PC-3 (cell line): ENCODE results near the gene AGAP1. TPM values are rescaled to one million over a fixed set of nuclear protein-coding genes. Genes with fewer than 3 reads are reported as not detected.

Source experiments
- ATAC-seq: fragments of 200-7000 bp; cut with Tn5 transposase; 2 replicates; pipeline ENCODE4 v1.9.1; 2020; ENCODE audit warnings: mild to moderate bottlenecking, moderate library complexity
- BruUV-seq: library from RNA; stranded (reverse); fragments of 400-500 nt; replicated peaks from 2 replicates; lab custom pipeline; 2021; lab: Mats Ljungman, UMichigan
- CTCF ChIA-PET: fragments of 300-600 bp; sonication (Branson Sonifier 250); formaldehyde crosslinking; loops from one replicate; lab custom pipeline; 2022; ENCODE audit warnings: antibody characterized with exemption; lab: Charles Lee
- POLR2A ChIA-PET: fragments of 300-600 bp; sonication (Branson Sonifier 250); formaldehyde crosslinking; loops from one replicate; lab custom pipeline; 2022; ENCODE audit warnings: antibody characterized with exemption; ENCODE audit not compliant: unreplicated experiment; lab: Charles Lee
- DNase-seq: peaks from one replicate; pipeline ENCODE4 v3.0.0-alpha.2; 2015
- H2AFZ ChIP-seq: fragments of 300-600 bp; sonication (generic); 2 replicates; pipeline ENCODE4 v1.6.0; 2016; ENCODE audit warnings: antibody characterized with exemption, low read length
- H3F3A ChIP-seq: fragments of 300-600 bp; sonication (generic); one replicate; pipeline ENCODE4 v1.6.0; 2017; ENCODE audit warnings: antibody characterized with exemption, low read length, control low read depth, mild to moderate bottlenecking; ENCODE audit not compliant: unreplicated experiment
- H3K27ac ChIP-seq: fragments of 300-600 bp; sonication (generic); 2 replicates; pipeline ENCODE4 v1.5.1; 2016; ENCODE audit warnings: mild to moderate bottlenecking, low read length
- H3K27me3 ChIP-seq: fragments of 300-600 bp; sonication (generic); 2 replicates; pipeline ENCODE4 v1.6.1; 2016; ENCODE audit warnings: low read length, mixed read lengths
- H3K36me3 ChIP-seq: fragments of 300-600 bp; sonication (generic); 2 replicates; pipeline ENCODE4 v1.6.1; 2016; ENCODE audit warnings: low read depth, mixed run types, low read length, mixed read lengths
- H3K4me1 ChIP-seq: fragments of 300-600 bp; sonication (generic); 2 replicates; pipeline ENCODE4 v1.5.1; 2016; ENCODE audit warnings: low read length; ENCODE audit not compliant: insufficient read depth
- H3K4me2 ChIP-seq: fragments of 300-600 bp; sonication (generic); 2 replicates; pipeline ENCODE4 v1.6.0; 2016; ENCODE audit warnings: low read length
- H3K4me3 ChIP-seq: fragments of 300-600 bp; sonication (generic); 2 replicates; pipeline ENCODE4 v1.5.1; 2016; ENCODE audit warnings: mild to moderate bottlenecking, low read length, mixed read lengths
- H3K79me2 ChIP-seq: fragments of 300-600 bp; sonication (generic); 2 replicates; pipeline ENCODE4 v1.6.1; 2017; ENCODE audit warnings: low read length, mixed read lengths
- H3K9ac ChIP-seq: fragments of 300-600 bp; sonication (generic); 2 replicates; pipeline ENCODE4 v1.6.0; 2016; ENCODE audit warnings: mild to moderate bottlenecking, low read length
- H3K9me2 ChIP-seq: fragments of 300-600 bp; sonication (generic); replicated peaks from 2 replicates; pipeline ENCODE4 v1.6.1; 2016; ENCODE audit warnings: mixed run types, low read length, mixed read lengths
- H3K9me3 ChIP-seq: fragments of 300-600 bp; sonication (generic); 2 replicates; pipeline ENCODE4 v1.6.1; 2016; ENCODE audit warnings: low read length, mixed read lengths
- H4K20me1 ChIP-seq: fragments of 300-600 bp; sonication (generic); 2 replicates; pipeline ENCODE4 v1.6.1; 2016; ENCODE audit warnings: low read length, mixed read lengths
- EZH2 ChIP-seq: fragments of 300-600 bp; sonication (generic); IDR thresholded peaks from one replicate; pipeline ENCODE4 v1.6.1; 2017; ENCODE audit warnings: antibody characterized with exemption, mild to moderate bottlenecking, low read length; ENCODE audit not compliant: unreplicated experiment
- EZH2phosphoT487 ChIP-seq: fragments of 300-600 bp; sonication (generic); IDR thresholded peaks from 2 replicates; pipeline ENCODE4 v1.6.1; 2018; ENCODE audit warnings: mild to moderate bottlenecking, antibody characterized with exemption, low read length, borderline replicate concordance
- intact Hi-C: fragments of 100-400 bp; cut with micrococcal nuclease; formaldehyde crosslinking; loops from 2 replicates; pipeline ENCODE4 v1.9.0; 2023
- total RNA-seq: library from RNA; depleted of rRNA; stranded (reverse); fragments of >200 nt; gene quantifications from 2 replicates; pipeline ENCODE4 v1.2.3, GENCODE V29; 2014
- TF ChIP-seq, protein P1 (sequence below): fragments of 300-600 bp; sonication (generic); conservative IDR thresholded peaks from 2 replicates; pipeline ENCODE4 v1.5.1; 2017; ENCODE audit warnings: antibody characterized with exemption, low read depth, mild to moderate bottlenecking, low read length

The AGAP1 gene
- total RNA-seq, 1 experiment from 2014 or later, result 31.0 TPM

DNA sequence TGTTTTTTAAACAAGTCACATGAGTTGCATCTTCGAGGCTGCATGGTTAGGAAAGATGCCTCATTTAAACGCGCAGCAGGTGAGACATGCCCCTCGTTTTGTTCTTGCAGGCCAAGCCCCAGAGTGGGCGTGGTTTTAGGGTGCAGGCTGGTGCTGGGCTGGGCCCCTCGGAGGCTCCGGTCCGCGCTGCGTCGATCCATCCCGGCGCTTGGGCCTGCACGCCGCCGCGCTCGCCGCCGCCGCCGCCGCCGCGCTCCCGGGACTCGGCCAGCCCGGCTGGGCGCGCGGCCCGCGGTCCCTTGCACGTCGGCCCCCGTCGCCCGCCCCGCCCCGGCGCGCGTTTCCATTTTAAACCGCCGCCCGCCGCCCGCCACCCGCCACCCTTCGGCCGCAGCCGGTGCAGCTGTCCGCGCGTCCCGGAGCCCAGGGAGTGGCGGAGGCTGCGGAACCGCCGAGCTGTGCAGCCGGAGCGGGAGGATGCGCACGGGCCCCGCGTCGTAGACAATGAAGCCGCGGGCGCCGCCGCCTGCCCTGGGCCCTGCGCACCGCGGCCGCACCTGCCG is 175.5 kb downstream of the AGAP1 start:
- H4K20me1 ChIP-seq, result peaks cover 38% of the 10 kb centered on the region; the same call in 1 of the 2 replicates
- no peak overlapping the region for H3K27ac ChIP-seq
- DNase-seq, result peak; percentile 79
- H3K9ac ChIP-seq, result no peak overlapping the region
- no peaks in the 10 kb centered on the region for H3K27me3 ChIP-seq
- CTCF ChIA-PET, result no interaction called here
- H3F3A ChIP-seq, result no peaks in the 10 kb centered on the region
- no peaks in the 10 kb centered on the region for H3K9me3 ChIP-seq
- no peaks in the 10 kb centered on the region for H3K36me3 ChIP-seq
- H3K4me2 ChIP-seq, result peak overlapping the region; percentile 24; the same call in 1 of the 2 replicates
- peaks cover 39% of the 10 kb centered on the region for H3K4me1 ChIP-seq
- peaks cover 84% of the 10 kb centered on the region for H3K79me2 ChIP-seq
- no peak overlapping the region for H2AFZ ChIP-seq
- no TSS peak for BruUV-seq
- no peak overlapping the region for H3K4me3 ChIP-seq
- POLR2A ChIA-PET, result no interaction called here
- ATAC-seq, result peak; percentile 46
- no peaks in the 10 kb centered on the region for H3K9me2 ChIP-seq
- TF ChIP-seq, protein P1, sequence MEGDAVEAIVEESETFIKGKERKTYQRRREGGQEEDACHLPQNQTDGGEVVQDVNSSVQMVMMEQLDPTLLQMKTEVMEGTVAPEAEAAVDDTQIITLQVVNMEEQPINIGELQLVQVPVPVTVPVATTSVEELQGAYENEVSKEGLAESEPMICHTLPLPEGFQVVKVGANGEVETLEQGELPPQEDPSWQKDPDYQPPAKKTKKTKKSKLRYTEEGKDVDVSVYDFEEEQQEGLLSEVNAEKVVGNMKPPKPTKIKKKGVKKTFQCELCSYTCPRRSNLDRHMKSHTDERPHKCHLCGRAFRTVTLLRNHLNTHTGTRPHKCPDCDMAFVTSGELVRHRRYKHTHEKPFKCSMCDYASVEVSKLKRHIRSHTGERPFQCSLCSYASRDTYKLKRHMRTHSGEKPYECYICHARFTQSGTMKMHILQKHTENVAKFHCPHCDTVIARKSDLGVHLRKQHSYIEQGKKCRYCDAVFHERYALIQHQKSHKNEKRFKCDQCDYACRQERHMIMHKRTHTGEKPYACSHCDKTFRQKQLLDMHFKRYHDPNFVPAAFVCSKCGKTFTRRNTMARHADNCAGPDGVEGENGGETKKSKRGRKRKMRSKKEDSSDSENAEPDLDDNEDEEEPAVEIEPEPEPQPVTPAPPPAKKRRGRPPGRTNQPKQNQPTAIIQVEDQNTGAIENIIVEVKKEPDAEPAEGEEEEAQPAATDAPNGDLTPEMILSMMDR, result no peak
- no peak for TF ChIP-seq EZH2
- TF ChIP-seq EZH2phosphoT487, result no peak
- intact Hi-C loops, result no loop called here

GRCh38 chr2:235669983-235670962 is 176.4 kb downstream of the AGAP1 start:
- H3K79me2 ChIP-seq, result peaks cover 83% of the 10 kb centered on the region
- intact Hi-C loops, result loop anchor here (5.0 kb wide), 1 partner anchor 37 kb away; no protein-coding TSS in a partner anchor
- peak; percentile 64 for DNase-seq
- peak overlapping the region; percentile 77 for H3K4me3 ChIP-seq
- H3K27ac ChIP-seq, result no peak overlapping the region
- H3K4me2 ChIP-seq, result peak overlapping the region; percentile 71
- peak overlapping the region; percentile 59; the same call in 1 of the 2 replicates for H3K9ac ChIP-seq
- ChIA-PET CTCF (interaction anchor here (0.6 kb wide), 2 partner anchors 508 to 509 kb away, joined by 4 to 8 read pairs; no protein-coding TSS in a partner anchor), POLR2A (no interaction called here)
- TF ChIP-seq EZH2phosphoT487, result no peak
- no peak for TF ChIP-seq EZH2
- TF ChIP-seq, protein P1, result peak; percentile 37; the same call in 1 of the 2 replicates
- ATAC-seq, result peak; percentile 39
- no peaks in the 10 kb centered on the region for H3F3A ChIP-seq
- no peaks in the 10 kb centered on the region for H3K36me3 ChIP-seq
- no TSS peak for BruUV-seq
- H3K4me1 ChIP-seq, result peaks cover 35% of the 10 kb centered on the region
- no peaks in the 10 kb centered on the region for H3K9me3 ChIP-seq
- no peaks in the 10 kb centered on the region for H3K27me3 ChIP-seq
- H4K20me1 ChIP-seq, result peaks cover 38% of the 10 kb centered on the region; the same call in 1 of the 2 replicates
- no peaks in the 10 kb centered on the region for H3K9me2 ChIP-seq
- 0 out of 2 replicates have a peak overlapping the region, but pooled peaks have one; percentile 50 for H2AFZ ChIP-seq
